Measurements from ENCODE around the gene DENND1A.

GRCh38 chr9:123925819-123926218 is 4.1 kb downstream of the DENND1A start:
- TF ChIP-seq SUZ12 (IDR thresholded peaks at IDR 0.05; ENCODE audit: extremely low read depth, insufficient read depth, insufficient read length): no peak
- no peak for TF ChIP-seq ZNF274 (IDR thresholded peaks at IDR 0.05; ENCODE audit: low read depth, low read length)
- TF ChIP-seq YY1 (IDR thresholded peaks at IDR 0.05; ENCODE audit: insufficient read depth, insufficient read length): no peak

All from NT2/D1 (cell line).